ENCODE results near the gene KRT77. TPM values are rescaled to one million over a fixed set of nuclear protein-coding genes. Genes with fewer than 3 reads are reported as not detected.

KRT77 gene
- total and polyA plus RNA-seq, 10 of the 15 experiments (the other 5 are each of a cell fraction or from before 2014, with no cell fraction given): not detected

- Histone ChIP-seq H3K9me3 (replicated peaks; ENCODE audit: control insufficient read depth, insufficient read depth, low read length) (no peaks in the 10 kb centered on the region), H4K20me1 (ENCODE audit: control insufficient read depth, insufficient read depth) (no peaks in the 10 kb centered on the region), H3K27me3 (replicated peaks in 1 of 2; ENCODE audit: control insufficient read depth in 2 of 2, insufficient read depth in 2 of 2, low read length in 1 of 2) (no peaks in the 10 kb centered on the region; a peak in 1 of 4 replicates), H3K9ac (ENCODE audit: control insufficient read depth, insufficient read depth, low read length) (no peak overlapping the region), H3K27ac (ENCODE audit: control insufficient read depth, insufficient read depth) (no peak overlapping the region), H3K4me2 (ENCODE audit: control insufficient read depth, insufficient read depth) (no peak overlapping the region), H3K4me3 (no peak overlapping the region), H2AFZ (ENCODE audit: control insufficient read depth, low read depth, low read length) (no peak overlapping the region), H3K36me3 (ENCODE audit: control insufficient read depth in 2 of 2, insufficient read depth in 2 of 2, low read length in 1 of 2) (no peaks in the 10 kb centered on the region), H3K79me2 (ENCODE audit: control insufficient read depth, insufficient read depth, low read length) (no peaks in the 10 kb centered on the region), H3K4me1 (ENCODE audit: control insufficient read depth, insufficient read depth, low read length) (no peaks in the 10 kb centered on the region)
- ChIA-PET SMC1A (ENCODE audit: uncharacterized antibody, unreplicated experiment) (no interaction called here), CTCF (no interaction called here), POLR2A (no interaction called here), RAD21 (ENCODE audit: unreplicated experiment) (no interaction called here)
- intact Hi-C loops (cut with micrococcal nuclease; ENCODE audit: unreplicated experiment) (no loop called here), in situ Hi-C loops (cut with MboI) (no loop called here)
- no peak for FAIRE-seq
- WGBS (ENCODE audit: insufficient coverage, insufficient replicate concordance, low lambda C conversion rate, missing lambda C conversion rate): 3% methylated on average over 4 of the region's 4 CpGs
- no peak for DNase-seq (ENCODE audit: low read depth, low spot score)
- BruUV-seq (replicated peaks): no TSS peak
- ATAC-seq: no peak
- no peak for TF ChIP-seq CUX1 (IDR thresholded peaks at IDR 0.05; ENCODE audit: insufficient replicate concordance, low read depth, low read length)
- TF ChIP-seq ETV6 (conservative IDR thresholded peaks at IDR 0.05 in 1 of 2, IDR thresholded peaks at IDR 0.05 in 1 of 2; ENCODE audit: borderline replicate concordance in 1 of 2, low read depth in 1 of 2): no peak
- no peak for TF ChIP-seq MAX (IDR thresholded peaks at IDR 0.05; ENCODE audit: low read depth, low read length)
- no peak for TF ChIP-seq CTCF (IDR thresholded peaks at IDR 0.05 in 2 of 3, conservative IDR thresholded peaks at IDR 0.05 in 1 of 3; ENCODE audit: control insufficient read depth in 2 of 3, extremely low read depth in 1 of 3, insufficient read depth in 1 of 3, low read depth in 3 of 3, low read length in 3 of 3)
- no peak for TF ChIP-seq POLR2A (IDR thresholded peaks at IDR 0.05; ENCODE audit: low read depth, low read length)
- no peak for TF ChIP-seq TARDBP (IDR thresholded peaks at IDR 0.05; ENCODE audit: borderline replicate concordance)
- TF ChIP-seq TCF3 (IDR thresholded peaks at IDR 0.05; ENCODE audit: borderline replicate concordance, insufficient read depth, low read depth, low read length): no peak
- TF ChIP-seq RUNX3 (IDR thresholded peaks at IDR 0.05; ENCODE audit: low read length): no peak
- TF ChIP-seq ZBTB4 (CRISPR knock-in tag; IDR thresholded peaks at IDR 0.05): no peak
Observed at GRCh38 chr12:52670506-52670905, 32.8 kb downstream of the KRT77 start.

Measured in GM12878 (cell line).